ENCODE measurements around the gene TYW1B.
"Not testable (repeated sequence)": the region's sequence is repeated elsewhere in the genome, so short reads cannot be mapped to it uniquely, and the experiment has no call there.

The TYW1B gene

GRCh38 chr7:72618435-72619180 lies 209.4 kb downstream of the TYW1B start:
- not testable (repeated sequence) for DNase-seq

DNA sequence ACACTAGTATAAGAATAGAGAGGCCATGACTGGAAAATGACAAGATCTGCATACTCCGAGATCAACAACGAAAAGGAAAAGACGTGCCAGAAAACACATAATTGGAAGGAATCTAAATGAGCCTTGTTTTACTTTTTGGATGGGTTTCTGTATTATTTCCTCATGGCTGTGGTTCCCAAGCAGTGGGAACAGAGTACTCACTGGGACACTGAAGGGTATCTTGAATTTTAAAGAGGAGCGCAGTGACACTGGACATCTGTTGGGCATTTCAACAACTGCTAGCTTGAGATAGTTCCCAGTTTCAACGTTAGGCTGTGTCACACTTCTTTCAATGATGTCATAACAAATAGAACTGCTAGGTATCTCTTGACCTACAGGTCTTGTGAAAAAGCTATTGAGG lies 218.2 kb downstream of the TYW1B start:
- DNase-seq: not testable (repeated sequence)

- not testable (repeated sequence) for DNase-seq
These were observed 220.0 kb downstream of the TYW1B start for GRCh38 chr7:72607988-72608387.

GRCh38 chr7:72605863-72606431 lies 222.1 kb downstream of the TYW1B start:
- not testable (repeated sequence) for DNase-seq

DNA sequence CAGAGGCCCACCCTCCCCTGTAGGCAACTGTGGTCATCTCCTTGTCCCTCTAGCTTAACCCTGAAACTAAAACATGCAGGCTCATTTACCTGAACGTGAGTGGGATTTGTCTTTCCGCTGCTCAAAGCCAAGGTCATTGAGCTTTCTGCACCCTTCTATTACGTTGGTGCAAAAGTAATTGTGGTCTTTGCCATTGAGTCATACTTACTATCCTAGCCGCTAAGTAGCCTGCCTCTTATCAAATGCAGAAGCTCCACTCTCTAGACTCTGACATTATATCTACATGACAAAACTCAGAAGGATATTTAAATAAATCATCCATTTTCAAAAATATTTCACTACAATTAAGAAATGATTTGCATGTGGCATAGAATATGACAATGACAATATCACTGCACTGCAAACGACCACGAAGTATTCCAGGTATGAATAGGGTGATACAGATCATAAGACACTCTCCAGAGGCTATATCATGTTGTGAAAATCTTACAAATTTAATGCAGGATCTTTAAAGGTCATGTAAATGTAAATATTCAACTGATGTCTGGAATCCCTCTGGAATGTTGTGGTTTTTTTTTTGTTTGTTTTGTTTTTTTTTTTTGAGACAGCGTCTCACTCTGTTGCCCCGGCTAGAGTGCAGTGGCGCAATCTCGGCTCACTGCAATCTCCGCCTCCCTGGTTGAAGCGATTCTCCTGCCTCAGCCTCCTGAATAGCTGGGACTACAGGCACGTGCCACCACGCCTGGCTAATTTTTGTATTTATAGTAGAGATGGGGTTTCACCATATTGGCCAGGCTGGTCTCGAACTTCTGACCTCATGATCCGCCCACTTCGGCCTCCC lies 223.0 kb downstream of the TYW1B start:
- DNase-seq: peak; percentile 22

GRCh38 chr7:72603476-72603875 lies 224.5 kb downstream of the TYW1B start:
- not testable (repeated sequence) for DNase-seq

DNA sequence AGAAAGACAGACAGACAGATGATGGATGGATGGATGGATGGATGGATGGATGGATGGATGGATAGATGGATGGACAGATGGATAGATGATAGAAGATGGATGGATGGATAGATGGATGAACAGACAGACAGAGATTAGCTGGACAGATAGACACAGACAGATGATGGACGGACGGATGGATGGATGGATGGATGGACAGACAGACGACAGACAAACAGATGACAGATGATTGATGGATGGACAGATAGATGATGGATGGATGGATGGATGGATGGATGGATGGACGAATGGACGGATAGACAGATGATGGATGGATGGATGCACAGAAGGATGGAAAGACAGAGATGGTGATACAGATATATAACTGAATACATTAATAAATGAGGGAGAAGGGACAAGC lies 224.9 kb downstream of the TYW1B start:
- DNase-seq: no peak

DNA sequence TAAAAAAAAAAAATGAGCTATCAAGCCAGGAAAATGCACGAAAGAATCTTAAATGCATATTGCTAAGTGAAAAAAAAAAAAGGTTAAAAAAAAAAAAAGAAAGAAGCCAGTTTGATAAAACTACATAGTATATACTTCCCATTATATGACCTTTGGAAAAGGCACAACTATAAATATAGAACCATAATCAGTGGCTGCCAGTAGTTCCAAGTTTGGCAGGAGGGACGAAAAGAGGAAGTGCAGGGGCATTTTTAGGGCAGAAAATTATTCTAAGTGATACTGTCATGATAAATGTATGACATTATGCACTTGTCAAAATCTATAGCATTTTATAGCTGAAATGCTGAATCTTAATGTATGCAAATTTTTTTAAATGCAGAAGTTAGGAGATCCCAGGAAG lies 226.3 kb downstream of the TYW1B start:
- not testable (repeated sequence) for DNase-seq

- DNase-seq: not testable (repeated sequence)
These were observed 238.0 kb downstream of the TYW1B start for GRCh38 chr7:72590023-72590422.

GRCh38 chr7:72587267-72587666 lies 240.7 kb downstream of the TYW1B start:
- not testable (repeated sequence) for DNase-seq

DNA sequence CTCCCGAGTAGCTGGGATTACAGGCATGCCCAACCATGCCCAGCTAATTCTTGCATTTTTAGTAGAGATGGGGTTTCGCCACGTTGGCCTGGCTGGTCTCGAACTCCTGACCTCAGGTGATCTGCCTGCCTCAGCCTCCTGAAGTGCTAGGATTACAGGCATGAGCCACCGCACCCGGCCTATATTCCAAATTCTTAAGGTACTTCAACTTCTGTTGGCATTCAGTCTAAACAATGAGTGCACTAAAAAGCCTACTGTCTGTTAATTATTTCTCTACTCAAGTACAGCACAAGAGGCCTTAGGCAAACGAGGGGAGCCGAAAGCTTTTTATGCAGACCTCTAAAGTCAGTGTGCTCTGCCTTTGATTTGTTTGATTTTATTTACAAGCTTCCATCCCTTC lies 243.4 kb downstream of the TYW1B start:
- not testable (repeated sequence) for DNase-seq

DNA sequence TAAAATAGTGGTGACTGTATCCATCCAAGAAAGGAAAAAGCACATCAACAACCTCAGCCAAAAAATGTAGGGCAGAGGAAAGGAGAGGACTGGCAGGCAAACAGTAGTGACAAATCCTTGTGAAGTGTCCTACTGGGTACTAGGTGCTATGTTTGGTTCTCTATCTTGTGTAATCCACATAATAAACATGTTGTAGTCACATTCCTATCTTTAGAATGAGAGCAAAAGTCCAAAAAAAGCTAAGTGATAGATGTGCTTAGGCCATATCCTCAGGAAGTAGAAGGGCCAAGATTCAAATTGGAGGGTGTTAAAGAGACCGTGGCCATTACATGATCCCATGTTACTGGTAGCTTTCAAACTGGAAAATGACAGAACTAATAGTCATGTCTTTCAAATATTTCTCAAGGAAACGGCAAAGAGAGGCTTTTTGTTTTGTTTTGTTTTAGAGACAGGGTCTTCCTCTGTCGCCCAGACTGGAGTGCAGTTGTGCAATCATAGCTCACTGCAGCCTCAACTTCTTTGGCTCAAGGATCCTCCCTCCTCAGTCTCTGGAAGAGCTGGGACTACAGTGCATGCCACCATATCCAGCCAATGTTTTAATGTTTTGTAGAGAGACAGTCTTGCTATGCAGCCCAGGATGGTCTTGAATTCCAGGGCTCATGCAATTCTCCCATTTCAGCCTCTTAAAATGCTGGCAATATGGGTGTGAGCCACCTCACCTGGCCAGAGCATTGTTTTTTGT lies 244.2 kb downstream of the TYW1B start:
- DNase-seq: not testable (repeated sequence)

DNA sequence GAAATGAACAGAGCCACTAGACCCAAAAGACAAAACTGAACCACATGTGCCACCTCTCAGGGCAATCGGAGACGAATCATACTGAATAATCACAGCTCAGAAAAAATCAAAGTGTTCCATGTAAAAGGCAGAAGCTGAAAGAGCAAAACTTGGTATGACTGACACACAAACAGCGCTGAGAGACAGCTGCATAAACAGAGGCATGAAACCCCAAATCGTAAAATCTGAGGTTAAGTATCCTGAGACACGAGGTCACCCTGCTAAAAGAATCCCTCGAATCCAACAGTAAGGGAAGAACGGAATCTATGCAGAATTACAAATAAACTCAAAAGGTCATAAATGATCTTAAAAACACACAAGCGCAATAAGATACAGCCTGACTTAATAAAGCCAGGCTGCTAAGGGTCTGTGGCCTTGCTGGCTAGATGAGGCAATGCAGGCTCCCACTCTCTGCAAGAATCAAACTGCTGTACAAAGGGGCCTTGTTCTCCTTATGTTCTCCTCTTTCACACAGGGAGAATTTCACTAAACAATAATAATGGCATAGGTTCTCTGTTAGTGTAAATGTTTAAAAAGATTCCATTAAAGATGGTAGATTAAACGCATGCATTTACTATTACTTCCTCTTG lies 247.7 kb downstream of the TYW1B start:
- DNase-seq: not testable (repeated sequence)

DNA sequence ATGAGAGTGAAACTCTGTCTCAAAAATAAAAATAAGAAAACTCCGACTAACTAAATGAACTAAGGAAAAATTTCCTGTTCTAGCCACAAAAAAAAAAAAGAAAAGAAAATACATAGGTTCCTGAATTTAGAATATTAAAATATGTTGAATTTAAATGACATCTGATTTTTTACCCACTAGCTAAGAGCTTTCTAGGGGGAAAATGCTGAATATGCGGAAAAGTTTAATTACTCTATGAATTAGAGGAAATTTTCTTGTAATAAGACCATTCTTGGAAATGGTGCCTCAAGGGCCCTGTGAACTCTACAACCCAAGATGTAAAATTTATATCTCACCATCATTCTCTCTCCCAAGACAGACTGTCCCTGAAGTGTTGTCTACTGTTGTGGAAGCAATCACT lies 250.9 kb downstream of the TYW1B start:
- DNase-seq: no peak

- not testable (repeated sequence) for DNase-seq
These were observed 266.0 kb downstream of the TYW1B start for GRCh38 chr7:72561988-72562387.

GRCh38 chr7:72559546-72559945 lies 268.5 kb downstream of the TYW1B start:
- not testable (repeated sequence) for DNase-seq

DNA sequence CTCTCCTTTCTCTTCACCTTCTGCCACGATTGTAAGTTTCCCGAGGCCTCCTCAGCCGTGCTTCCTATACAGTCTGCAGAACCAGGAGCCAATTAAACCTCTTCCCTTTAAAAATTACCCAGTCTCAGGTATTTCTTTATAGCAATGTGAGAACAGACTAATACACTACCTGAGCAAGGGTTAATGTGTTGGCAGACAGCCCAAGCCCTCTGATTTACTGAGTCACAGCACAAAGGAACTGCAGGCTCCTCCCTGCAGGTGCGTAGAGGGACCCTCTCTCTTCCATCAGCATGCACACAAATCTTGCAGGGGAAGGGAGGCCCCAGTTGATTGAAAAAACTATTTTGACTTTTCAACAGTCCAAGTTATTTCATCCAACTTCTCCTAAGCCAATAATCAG lies 271.3 kb downstream of the TYW1B start:
- not testable (repeated sequence) for DNase-seq

DNA sequence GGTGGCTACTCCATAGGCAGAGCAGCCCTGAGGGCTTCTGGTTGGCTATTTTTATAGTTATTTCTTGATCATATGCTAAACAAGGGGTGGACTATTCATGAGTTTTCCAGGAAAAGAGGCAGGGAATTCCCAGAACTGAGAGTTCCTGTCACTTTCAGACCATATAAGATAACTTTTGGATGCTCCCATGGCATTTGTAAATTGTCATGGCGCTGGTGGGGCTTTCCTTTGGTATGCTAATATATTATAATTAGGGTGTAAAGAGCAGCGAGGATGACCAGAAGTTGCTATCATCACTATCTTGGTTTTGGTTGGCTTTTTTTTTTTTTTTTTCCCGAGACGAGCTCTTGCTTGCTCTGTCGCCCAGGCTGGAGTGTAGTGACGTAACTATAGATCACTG lies 272.8 kb downstream of the TYW1B start:
- DNase-seq: not testable (repeated sequence)

DNA sequence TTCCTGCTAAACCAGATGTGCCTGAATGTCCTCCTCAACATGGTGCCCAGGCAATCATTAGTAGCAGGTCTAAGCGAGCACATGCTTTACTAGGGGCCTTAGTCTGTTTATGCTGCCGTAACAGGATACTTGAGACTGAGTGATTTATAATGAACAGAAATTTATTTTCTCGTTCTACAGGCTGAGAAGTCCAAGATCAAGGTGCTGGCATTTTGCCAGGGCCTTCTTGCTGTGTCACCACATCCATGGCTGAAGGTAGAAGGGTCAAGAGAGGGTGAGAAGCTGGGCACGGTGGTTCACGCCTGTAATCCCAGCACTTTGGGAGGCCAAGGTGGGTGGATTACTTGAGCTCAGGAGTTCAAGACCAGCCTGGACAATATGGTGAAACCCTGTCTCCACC lies 273.6 kb downstream of the TYW1B start:
- not testable (repeated sequence) for DNase-seq

- not testable (repeated sequence) for DNase-seq
These were observed 277.5 kb downstream of the TYW1B start for GRCh38 chr7:72550454-72550853.

- DNase-seq: not testable (repeated sequence)
These were observed 281.3 kb downstream of the TYW1B start for GRCh38 chr7:72546586-72547237.

- not testable (repeated sequence) for DNase-seq
These were observed 283.5 kb downstream of the TYW1B start for GRCh38 chr7:72544531-72544930.
